Endometrial microvascular endothelial cells (primary cell): ENCODE results near the gene PPP1R37. TPM values are rescaled to one million over a fixed set of nuclear protein-coding genes. Genes with fewer than 3 reads are reported as not detected.
"Not testable (repeated sequence)": the region's sequence is repeated elsewhere in the genome, so short reads cannot be mapped to it uniquely, and the experiment has no call there.

Experiments
- in situ Hi-C: cut with HindIII; loops from 2 replicates; pipeline ENCODE4 v1.10.0; 2017; ENCODE audit warnings: low sequenced_read_pairs, low pct_unique_long_range_greater_than_20kb; ENCODE audit errors: inconsistent ontology term
- total RNA-seq: library from RNA; depleted of rRNA; stranded (reverse); fragments of >200 nt; gene quantifications from one replicate; pipeline ENCODE4 v1.2.3, GENCODE V29; 2015; ENCODE audit errors: inconsistent ontology term

PPP1R37 gene
- total RNA-seq, 1 donor from 2014 or later = 28.2 TPM

GRCh38 chr19:45106363-45106762 lies 13.4 kb downstream of the PPP1R37 start:
- in situ Hi-C loops = not testable (repeated sequence)

DNA sequence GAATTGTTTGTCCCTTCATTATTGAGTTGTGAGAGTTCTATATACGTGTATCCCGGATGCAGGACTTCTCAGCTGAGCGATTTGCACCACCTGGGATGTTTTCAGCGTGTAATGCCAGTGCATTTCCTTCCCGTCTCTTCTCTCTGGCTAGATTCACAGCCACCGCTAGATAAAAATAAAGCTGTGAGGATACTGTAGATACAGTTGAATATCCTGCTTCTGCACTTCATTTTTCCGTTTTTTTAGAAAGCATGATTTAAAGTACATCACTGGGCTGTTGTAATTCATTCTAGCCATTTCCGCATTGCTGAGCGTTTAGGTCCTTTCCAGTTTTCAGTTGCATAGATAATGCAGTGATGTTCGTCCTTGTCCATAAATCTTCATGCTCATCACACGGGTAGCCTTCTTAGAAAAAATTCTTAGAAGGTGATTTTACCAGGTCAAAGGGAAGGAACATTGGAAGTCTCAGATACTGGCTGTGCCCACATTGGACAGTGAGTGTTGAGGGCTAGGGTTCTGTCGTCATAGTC lies 14.7 kb downstream of the PPP1R37 start:
- in situ Hi-C loops = no loop called here

DNA sequence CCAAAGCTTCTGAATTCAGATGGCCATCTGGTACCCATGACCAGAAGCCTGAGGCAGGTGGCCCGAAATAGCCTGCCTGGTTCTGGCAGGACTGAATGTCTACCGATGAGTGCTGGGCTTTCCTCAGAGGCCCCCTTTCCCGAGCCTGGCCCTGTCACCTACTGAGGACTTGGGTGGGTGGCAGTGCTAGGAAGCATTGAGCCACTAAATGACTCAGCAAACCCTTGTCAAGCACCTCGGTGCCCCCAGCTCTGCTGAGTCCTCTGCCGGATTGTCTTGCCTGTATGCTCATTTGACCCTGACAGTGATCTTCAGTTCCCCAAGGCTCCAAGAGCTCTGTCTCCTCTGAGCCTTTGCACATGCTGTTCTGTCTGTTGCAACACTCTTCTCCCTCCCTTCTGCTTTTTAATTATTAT lies 17.9 kb downstream of the PPP1R37 start:
- in situ Hi-C loops = no loop called here

DNA sequence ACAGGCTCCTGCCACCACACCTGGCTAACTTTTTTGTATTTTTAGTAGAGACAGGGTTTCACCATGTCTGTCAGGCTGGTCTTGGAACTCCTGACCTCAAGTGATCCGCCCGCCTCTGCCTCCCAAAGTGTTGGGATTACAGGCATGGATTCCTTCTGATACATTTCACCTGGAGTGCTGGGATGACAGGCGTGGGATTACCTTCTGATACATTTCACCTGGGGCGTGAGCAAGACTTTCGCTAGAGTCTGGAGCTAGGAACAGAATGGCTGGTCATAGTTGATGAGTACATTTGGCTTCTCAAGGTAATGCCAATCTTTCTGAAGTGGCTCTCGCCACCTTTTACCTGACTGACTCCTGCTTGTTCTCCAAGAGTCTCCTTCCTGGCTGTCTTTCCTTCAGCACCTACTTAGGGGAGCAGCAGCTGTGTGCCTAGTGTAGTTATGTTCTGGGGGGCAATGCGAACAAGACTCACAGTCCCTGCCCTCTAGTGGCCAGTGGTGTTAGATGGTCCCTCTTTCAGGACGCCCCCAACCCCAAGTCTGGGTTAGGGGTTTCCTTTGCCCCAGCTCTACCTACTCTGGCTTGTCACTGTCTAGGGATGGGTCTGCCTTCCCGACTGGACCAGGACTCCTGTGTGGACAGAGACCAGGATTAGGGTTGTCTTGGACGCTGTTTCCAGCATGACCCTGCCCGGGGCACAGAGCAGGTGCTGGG lies 19.3 kb downstream of the PPP1R37 start:
- in situ Hi-C loops = no loop called here

DNA sequence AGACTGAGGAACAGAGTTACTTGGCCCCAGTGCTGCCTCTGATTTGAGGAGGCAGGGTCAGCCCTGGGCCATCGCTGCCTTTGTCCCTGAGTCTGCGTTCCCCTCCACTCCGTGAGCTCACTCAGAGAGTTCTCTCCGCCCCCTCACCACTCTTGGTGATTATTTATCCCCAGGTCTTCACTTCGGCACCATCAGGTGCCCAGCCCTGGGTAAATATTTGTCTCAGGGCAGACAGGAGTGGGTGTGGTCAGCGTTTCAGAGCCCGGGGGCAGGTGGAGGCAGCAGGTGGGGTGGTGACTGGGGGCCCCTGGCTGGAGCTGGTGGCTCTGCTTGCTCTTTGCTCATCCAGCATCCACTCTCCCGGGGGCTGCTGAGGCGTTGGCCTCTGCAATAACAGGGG lies 20.6 kb downstream of the PPP1R37 start:
- in situ Hi-C loops = no loop called here

GRCh38 chr19:45114116-45114515 lies 21.1 kb downstream of the PPP1R37 start:
- in situ Hi-C loops = no loop called here

- in situ Hi-C loops = no loop called here
Observed at GRCh38 chr19:45115809-45116615, 23.0 kb downstream of the PPP1R37 start.

- in situ Hi-C loops = no loop called here
Observed at GRCh38 chr19:45117167-45117594, 24.2 kb downstream of the PPP1R37 start.

GRCh38 chr19:45117671-45118070 lies 24.7 kb downstream of the PPP1R37 start:
- in situ Hi-C loops = no loop called here

GRCh38 chr19:45118106-45118505 lies 25.1 kb downstream of the PPP1R37 start:
- in situ Hi-C loops = no loop called here

DNA sequence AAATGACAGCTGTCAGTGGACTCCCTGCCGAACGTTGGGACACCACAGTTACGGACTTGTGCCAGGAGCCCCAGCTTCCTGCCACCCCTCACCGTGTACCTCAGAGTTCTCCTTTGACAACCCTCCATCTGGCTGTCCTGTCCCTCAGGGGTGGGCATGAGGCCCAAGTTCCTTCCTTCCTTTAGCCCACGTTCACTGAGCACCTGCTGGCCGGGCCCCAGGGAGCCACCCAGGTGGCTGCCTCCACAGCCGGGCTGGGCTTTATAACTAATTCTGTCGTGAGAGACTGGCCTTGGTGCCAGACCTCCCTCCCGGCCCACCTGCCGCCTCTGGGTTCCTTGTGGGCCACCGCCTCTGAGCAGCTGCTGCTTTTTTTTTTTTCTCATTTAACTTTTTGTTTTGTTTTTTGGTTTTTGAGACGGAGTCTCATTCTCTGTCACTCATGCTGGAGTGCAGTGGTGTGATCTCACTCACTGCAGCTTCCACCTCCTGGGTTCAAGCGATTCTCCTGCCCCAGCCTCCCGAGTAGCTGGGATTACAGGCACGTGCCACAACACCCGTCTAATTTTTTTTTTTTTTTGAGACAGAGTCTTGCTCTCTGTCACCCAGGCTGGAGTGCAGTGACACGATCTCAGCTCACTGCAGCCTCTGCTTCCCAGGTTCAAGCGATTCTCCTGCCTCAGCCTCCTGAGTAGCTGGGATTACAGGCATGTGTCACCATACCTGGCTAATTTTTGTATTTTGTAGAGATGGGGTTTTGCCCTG lies 25.8 kb downstream of the PPP1R37 start:
- in situ Hi-C loops = not testable (repeated sequence)

- in situ Hi-C loops = no loop called here
Observed at GRCh38 chr19:45119582-45119981, 26.6 kb downstream of the PPP1R37 start.

GRCh38 chr19:45121827-45122345 lies 28.9 kb downstream of the PPP1R37 start:
- in situ Hi-C loops = no loop called here

GRCh38 chr19:45122832-45123231 lies 29.9 kb downstream of the PPP1R37 start:
- in situ Hi-C loops = no loop called here

GRCh38 chr19:45123440-45123850 lies 30.5 kb downstream of the PPP1R37 start:
- in situ Hi-C loops = no loop called here

DNA sequence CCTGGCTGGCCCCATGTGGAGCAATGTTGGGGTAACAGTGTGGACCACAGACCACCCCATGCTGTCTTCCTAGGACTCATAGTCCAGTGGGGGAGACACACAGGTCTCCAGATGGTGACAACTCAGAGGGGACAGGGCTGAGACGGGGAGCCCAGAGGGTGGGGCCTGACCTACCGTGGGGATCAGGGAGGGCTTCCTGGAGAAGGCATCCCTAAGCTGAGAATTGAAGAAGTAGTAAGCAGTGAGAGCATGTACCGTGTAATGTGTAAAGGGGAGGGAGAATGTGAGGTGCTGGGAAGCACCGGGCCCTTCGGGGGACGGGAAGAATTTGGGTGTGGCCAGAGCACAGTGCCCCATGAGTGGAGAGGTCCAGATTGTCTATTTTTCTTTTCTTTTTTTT lies 31.0 kb downstream of the PPP1R37 start:
- in situ Hi-C loops = no loop called here

DNA sequence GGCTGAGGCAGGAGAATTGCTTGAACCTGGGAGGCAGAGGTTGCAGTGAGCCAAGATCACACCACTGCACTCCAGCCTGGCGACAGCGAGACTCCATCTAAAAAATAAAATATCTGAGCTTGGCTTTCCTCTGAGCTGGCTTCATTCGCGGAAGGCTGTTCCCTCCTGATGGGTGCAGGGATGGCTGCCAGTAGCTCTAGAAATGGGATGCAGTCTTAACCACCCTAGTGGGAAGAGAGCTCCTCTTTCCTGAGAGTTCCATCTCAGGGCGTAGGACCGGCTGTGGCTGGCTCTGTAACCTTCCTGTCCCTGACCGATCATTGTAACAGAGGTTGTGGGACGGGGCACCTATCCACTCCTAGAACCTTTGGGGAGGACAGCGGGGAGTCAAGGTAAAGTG lies 32.4 kb downstream of the PPP1R37 start:
- in situ Hi-C loops = no loop called here

DNA sequence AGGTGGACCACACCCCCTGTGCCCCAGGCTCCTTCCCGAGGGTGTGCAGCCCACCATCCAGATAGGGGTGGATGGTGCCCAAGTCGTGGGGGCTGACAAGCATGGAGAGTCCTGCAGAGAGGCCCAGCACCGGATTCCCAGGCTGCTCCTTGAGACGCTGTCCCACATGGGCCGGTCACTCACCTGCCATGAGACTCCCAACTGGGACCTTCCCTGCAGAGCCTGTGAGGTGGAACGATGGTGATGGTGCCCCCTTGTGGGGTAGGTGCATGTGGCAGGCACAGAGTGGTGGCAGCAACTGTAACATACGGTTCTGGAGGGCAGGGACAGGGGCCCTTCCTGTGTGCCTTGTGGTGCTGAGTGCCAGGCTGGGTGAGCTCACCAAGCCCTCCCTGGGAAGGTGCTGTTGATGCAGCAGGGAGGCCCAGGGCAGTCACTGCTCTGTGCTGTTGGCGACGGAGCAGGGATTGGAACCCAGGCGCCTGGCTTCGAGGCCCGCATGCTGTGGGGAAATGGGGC lies 33.1 kb downstream of the PPP1R37 start:
- in situ Hi-C loops = no loop called here

DNA sequence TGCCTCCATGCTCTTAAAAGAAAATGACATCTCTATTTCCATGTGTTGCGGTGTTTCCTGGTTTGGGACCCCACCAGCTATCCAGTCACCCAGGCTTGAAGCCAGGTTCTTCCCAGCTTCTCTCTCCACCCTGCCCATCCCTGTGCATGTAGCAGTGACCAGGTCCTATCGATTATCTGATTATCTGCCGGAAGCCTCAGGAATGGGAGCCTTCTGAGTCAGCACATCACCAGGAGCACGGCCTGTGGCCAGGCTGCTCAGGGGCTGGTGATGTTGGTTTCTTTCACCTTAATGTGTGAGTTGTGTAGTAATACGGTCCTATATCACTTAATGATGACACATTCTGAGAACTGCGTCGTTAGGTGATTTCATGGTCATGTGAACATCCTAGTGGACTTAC lies 33.7 kb downstream of the PPP1R37 start:
- in situ Hi-C loops = no loop called here
